IMR-90 (cell line): ENCODE data around the gene LLGL1. TPM values are rescaled to one million over a fixed set of nuclear protein-coding genes. Genes with fewer than 3 reads are reported as not detected.
A peak's percentile ranks its signal among the peaks of the same experiment; 100 is the strongest.

Source experiments
- ATAC-seq: fragments of 200-7000 bp; cut with Tn5 transposase; 2 replicates; pipeline ENCODE4 v1.9.1; 2020; ENCODE audit warnings: low read depth, mild to moderate bottlenecking, moderate library complexity
- BruUV-seq: library from RNA; stranded (reverse); fragments of 400-500 nt; replicated peaks from 2 replicates; lab custom pipeline; 2021; lab: Mats Ljungman, UMichigan
- CTCF ChIA-PET: fragments of 300-600 bp; formaldehyde crosslinking; extraction: SDS; loops from one replicate; lab custom pipeline; 2021; ENCODE audit warnings: antibody characterized with exemption; lab: Yijun Ruan, JAX
- POLR2A ChIA-PET: fragments of 300-600 bp; sonication (Branson Sonifier 250); formaldehyde crosslinking; loops from one replicate; lab custom pipeline; 2022; ENCODE audit warnings: antibody characterized with exemption; ENCODE audit not compliant: unreplicated experiment; lab: Charles Lee
- DNase-seq: peaks from one replicate; pipeline ENCODE4 v3.0.0; 2013
- H2AFZ ChIP-seq: replicated peaks from 2 replicates; pipeline ENCODE3; 2013; ENCODE audit warnings: low read length, mild to moderate bottlenecking; ENCODE audit not compliant: poor library complexity
- H2AK5ac ChIP-seq: 2 replicates; pipeline ENCODE4 v1.6.1; 2013; ENCODE audit warnings: low read depth, low read length, inconsistent platforms
- H2AK9ac ChIP-seq: replicated peaks from 2 replicates; pipeline ENCODE3; 2013; ENCODE audit warnings: mild to moderate bottlenecking, low read depth, low read length, moderate library complexity; ENCODE audit not compliant: poor library complexity
- H2BK120ac ChIP-seq: 2 replicates; pipeline ENCODE4 v1.6.1; 2013; ENCODE audit warnings: low read depth, low read length, inconsistent platforms
- H2BK15ac ChIP-seq: 3 replicates; pipeline ENCODE4 v1.6.1; 2013; ENCODE audit warnings: low read depth, low read length, inconsistent platforms
- H2BK20ac ChIP-seq: 2 replicates; pipeline ENCODE4 v1.6.1; 2013; ENCODE audit warnings: low read depth, mild to moderate bottlenecking, inconsistent platforms, low read length, moderate library complexity
- H2BK5ac ChIP-seq: 2 replicates; pipeline ENCODE4 v1.6.1; 2013; ENCODE audit warnings: mild to moderate bottlenecking, low read depth, low read length, inconsistent platforms; ENCODE audit not compliant: poor library complexity, severe bottlenecking
- H3K14ac ChIP-seq: replicated peaks from 2 replicates; pipeline ENCODE4 v1.6.1; 2013; ENCODE audit warnings: low read depth, low read length, inconsistent platforms
- H3K18ac ChIP-seq: 2 replicates; pipeline ENCODE4 v1.6.1; 2013; ENCODE audit warnings: low read depth, low read length, control low read depth
- H3K23ac ChIP-seq: 2 replicates; pipeline ENCODE4 v1.6.1; 2013; ENCODE audit warnings: low read depth, low read length, inconsistent platforms
- H3K27ac ChIP-seq: 2 replicates; pipeline ENCODE4 v1.5.1; 2013; ENCODE audit warnings: mild to moderate bottlenecking, control low read depth, low read length; ENCODE audit not compliant: insufficient read depth
- H3K27me3 ChIP-seq: 2 replicates; pipeline ENCODE4 v1.6.1; 2013; ENCODE audit warnings: low read length; ENCODE audit not compliant: control insufficient read depth, insufficient read depth
- H3K36me3 ChIP-seq: 2 replicates; pipeline ENCODE4 v1.6.1; 2013; ENCODE audit warnings: low read length, mixed read lengths; ENCODE audit not compliant: control insufficient read depth, insufficient read depth
- H3K4ac ChIP-seq: 2 replicates; pipeline ENCODE4 v1.6.1; 2013; ENCODE audit warnings: low read depth, low read length, inconsistent platforms
- H3K4me1 ChIP-seq: 2 replicates; pipeline ENCODE4 v1.6.1; 2013; ENCODE audit warnings: low read length, mixed read lengths; ENCODE audit not compliant: control insufficient read depth, insufficient read depth
- H3K4me2 ChIP-seq: 2 replicates; pipeline ENCODE4 v1.6.1; 2013; ENCODE audit warnings: low read depth, mild to moderate bottlenecking, control low read depth, low read length, moderate library complexity
- H3K4me3 ChIP-seq: 2 replicates; pipeline ENCODE4 v1.5.1; 2013; ENCODE audit warnings: low read depth, mild to moderate bottlenecking, control low read depth, low read length, moderate library complexity; ENCODE audit not compliant: insufficient read depth
- H3K56ac ChIP-seq: 2 replicates; pipeline ENCODE4 v1.6.1; 2013; ENCODE audit warnings: low read length, inconsistent platforms; ENCODE audit not compliant: insufficient read depth; ENCODE audit errors: extremely low read depth
- H3K79me1 ChIP-seq, 2 experiments: 2 replicates each; pipeline ENCODE4 v1.6.1; 2013; ENCODE audit warnings: low read length in 2 of 2, inconsistent platforms in 1 of 2, low read depth in 1 of 2
- H3K9ac ChIP-seq: 2 replicates; pipeline ENCODE4 v1.6.1; 2013; ENCODE audit warnings: low read depth, low read length, control low read depth
- H3K9me1 ChIP-seq: 2 replicates; pipeline ENCODE4 v1.6.1; 2013; ENCODE audit warnings: low read length, inconsistent platforms; ENCODE audit not compliant: insufficient read depth
- H3K9me3 ChIP-seq: 2 replicates; pipeline ENCODE4 v1.6.1; 2013; ENCODE audit warnings: low read length; ENCODE audit not compliant: control insufficient read depth, insufficient read depth
- H4K20me1 ChIP-seq: 2 replicates; pipeline ENCODE4 v1.6.1; 2013; ENCODE audit warnings: low read length, inconsistent platforms; ENCODE audit not compliant: insufficient read depth
- H4K5ac ChIP-seq: 2 replicates; pipeline ENCODE4 v1.6.1; 2013; ENCODE audit warnings: mild to moderate bottlenecking, low read depth, low read length, control low read depth
- H4K8ac ChIP-seq, 2 experiments: 2 replicates each; pipeline ENCODE4 v1.6.1; 2013; ENCODE audit warnings: low read depth in 2 of 2, low read length in 2 of 2, control low read depth in 1 of 2, inconsistent platforms in 1 of 2
- H4K91ac ChIP-seq: 2 replicates; pipeline ENCODE4 v1.6.1; 2013; ENCODE audit warnings: low read depth, low read length, inconsistent platforms; ENCODE audit not compliant: insufficient read depth
- RCOR1 ChIP-seq: IDR thresholded peaks from 2 replicates; pipeline ENCODE4 v1.6.1; 2012; ENCODE audit warnings: mild to moderate bottlenecking, low read length, improper control_type of control experiment; ENCODE audit not compliant: insufficient replicate concordance
- RFX5 ChIP-seq: IDR thresholded peaks from 2 replicates; pipeline ENCODE4 v1.8.0; 2012; ENCODE audit warnings: low read depth, mild to moderate bottlenecking, low read length, moderate library complexity
- WGBS, 2 experiments: methylation state at CpG; one replicate each; pipeline versions ENCODE4 v1.1.5 to v1.1.7; 2013; ENCODE audit warnings: missing lambda C conversion rate in 2 of 2; ENCODE audit not compliant: insufficient read length in 1 of 2; ENCODE audit errors: extremely low coverage in 2 of 2; 5-methylcytosine and 5-hydroxymethylcytosine counted together
- dilution Hi-C: fragments of 300-500 bp; cut with HindIII; formaldehyde crosslinking; loops from one replicate; pipeline ENCODE4 v1.14.3; 2018; ENCODE audit warnings: low sequenced_read_pairs; ENCODE audit not compliant: unreplicated experiment
- in situ Hi-C: fragments of 300-500 bp; cut with MboI; formaldehyde crosslinking; loops from 3 replicates; pipeline ENCODE4 v1.14.3; 2019; ENCODE audit warnings: low sequenced_read_pairs, inconsistent platforms, mixed read lengths
- intact Hi-C: fragments of 100-400 bp; cut with micrococcal nuclease; formaldehyde crosslinking; loops from 2 replicates; pipeline ENCODE4 v1.10.0; 2022
- polyA plus RNA-seq, 3 experiments: library from polyadenylated mRNA; depleted of rRNA; stranded (reverse); fragments of >200 nt; gene quantifications; 2 replicates each; pipeline ENCODE4 v1.2.3, GENCODE V29; 2012; ENCODE audit warnings: low replicate concordance in 1 of 3
- total RNA-seq: library from RNA; depleted of rRNA; stranded (reverse); fragments of >200 nt; gene quantifications from 2 replicates; pipeline ENCODE4 v1.2.3, GENCODE V29; 2012

The LLGL1 gene
- total and polyA plus RNA-seq, 2 of the 4 experiments (the other 2 are of a cell fraction) = 40.1 to 52.9 TPM

- H2BK20ac ChIP-seq = peak overlapping the region; percentile 23; the same call in 1 of the 2 replicates
- ATAC-seq (no peak), DNase-seq (no peak)
- peak overlapping the region; percentile 99 for H4K8ac ChIP-seq
- peak overlapping the region; percentile 97 for H2AFZ ChIP-seq
- peak overlapping the region; percentile 66 for H3K4me2 ChIP-seq
- CTCF ChIA-PET = interaction anchor here (1.8 kb wide), 1 partner anchor 10 kb away, joined by 4 read pairs; no protein-coding TSS in a partner anchor
- dilution Hi-C loops (no loop called here), in situ Hi-C loops (no loop called here), intact Hi-C loops (loop anchor here (2.0 to 5.0 kb wide), 2 partner anchors 42 to 85 kb away; no protein-coding TSS in a partner anchor)
- peak overlapping the region; percentile 93 for H2BK5ac ChIP-seq
- peak overlapping the region; percentile 97 for H4K91ac ChIP-seq
- no TSS peak for BruUV-seq
- 44% methylated on average over 13 of the region's 28 CpGs; no CpG with 5 or more reads in 1 of the 2 experiments for WGBS, 2 experiments
- H2AK5ac ChIP-seq = peak overlapping the region; percentile 97
- H4K20me1 ChIP-seq = peaks cover 33% of the 10 kb centered on the region
- peak overlapping the region; percentile 94 for H3K23ac ChIP-seq
- peak overlapping the region; percentile 87 for H3K9ac ChIP-seq
- peak overlapping the region; percentile 52 for H3K4me3 ChIP-seq
- no peaks in the 10 kb centered on the region for H3K9me3 ChIP-seq
- H2BK120ac ChIP-seq = peak overlapping the region; percentile 80
- no peaks in the 10 kb centered on the region for H3K27me3 ChIP-seq
- H3K18ac ChIP-seq = peak overlapping the region; percentile 55
- H3K36me3 ChIP-seq = peaks cover 8% of the 10 kb centered on the region
- H2BK15ac ChIP-seq = peak overlapping the region; percentile 97; the same call in 2 of the 3 replicates
- H3K4me1 ChIP-seq = peaks cover 23% of the 10 kb centered on the region
- H3K56ac ChIP-seq = peak overlapping the region; percentile 56; the same call in 1 of the 2 replicates
- peak overlapping the region; percentile 99 for H4K5ac ChIP-seq
- peak overlapping the region; percentile 93 for H3K4ac ChIP-seq
- peaks cover 7 to 36% of the 10 kb centered on the region in 2 experiments; a peak in 3 of 4 replicates for H3K79me1 ChIP-seq
- peak overlapping the region; percentile 95 for H3K27ac ChIP-seq
- POLR2A ChIA-PET = interaction anchor here (0.6 to 1.1 kb wide), 2 partner anchors 10 to 11 kb away, joined by 3 read pairs; no protein-coding TSS in a partner anchor
- no peak for TF ChIP-seq RFX5
- TF ChIP-seq RCOR1 = no peak
- peak overlapping the region; percentile 91 for H3K14ac ChIP-seq
- H2AK9ac ChIP-seq = peak overlapping the region; percentile 94
- H3K9me1 ChIP-seq = peaks cover 25% of the 10 kb centered on the region
These were observed 43.1 kb upstream of the LLGL1 start for GRCh38 chr17:18182110-18182977.
